ENCODE results near the gene HTATIP2.
"Not testable (repeated sequence)": the region's sequence is repeated elsewhere in the genome, so short reads cannot be mapped to it uniquely, and the experiment has no call there.

The HTATIP2 gene

GRCh38 chr11:20372081-20372626, 8.6 kb downstream of the HTATIP2 start:
- no peak overlapping the region for H3K27ac ChIP-seq
- no peak for TF ChIP-seq CTCF (conservative IDR thresholded peaks at IDR 0.05)
- TF ChIP-seq ZFX (IDR thresholded peaks at IDR 0.05): no peak

- TF ChIP-seq ZFX (IDR thresholded peaks at IDR 0.05) (no peak), CTCF (conservative IDR thresholded peaks at IDR 0.05) (no peak)
- no peak overlapping the region for H3K27ac ChIP-seq
Observed at GRCh38 chr11:20373147-20373546, 9.6 kb downstream of the HTATIP2 start.

GRCh38 chr11:20373568-20374209, 10.2 kb downstream of the HTATIP2 start:
- no peak overlapping the region for H3K27ac ChIP-seq
- TF ChIP-seq CTCF (conservative IDR thresholded peaks at IDR 0.05) (no peak), ZFX (IDR thresholded peaks at IDR 0.05) (no peak)

- no peak overlapping the region for H3K27ac ChIP-seq
- TF ChIP-seq ZFX (IDR thresholded peaks at IDR 0.05) (no peak), CTCF (conservative IDR thresholded peaks at IDR 0.05) (no peak)
Observed at GRCh38 chr11:20374741-20375300, 11.3 kb downstream of the HTATIP2 start.

- TF ChIP-seq ZFX (IDR thresholded peaks at IDR 0.05) (no peak), CTCF (conservative IDR thresholded peaks at IDR 0.05) (no peak)
- no peak overlapping the region for H3K27ac ChIP-seq
Observed at GRCh38 chr11:20376162-20376730, 12.7 kb downstream of the HTATIP2 start.

- not testable (repeated sequence) for H3K27ac ChIP-seq
Observed at GRCh38 chr11:20385996-20386395, 22.5 kb downstream of the HTATIP2 start.

GRCh38 chr11:20387261-20388095, 24.0 kb downstream of the HTATIP2 start, which contains the start of gene PRMT3:
TSS of gene PRMT3 (plus strand) at chr11:20387716. CDS start at chr11:20387747, 31 bp downstream.
- TF ChIP-seq CTCF (conservative IDR thresholded peaks at IDR 0.05) (peak; percentile 98), ZFX (IDR thresholded peaks at IDR 0.05) (peak; percentile 72)
- peak within 1 kb of the TSS; percentile 86 for H3K27ac ChIP-seq
